CD14-positive monocyte (primary cell): ENCODE measurements around the gene ZNF649. TPM values are rescaled to one million over a fixed set of nuclear protein-coding genes. Genes with fewer than 3 reads are reported as not detected.

Experiments
- DNase-seq, 3 donors: peaks; one replicate each; pipeline ENCODE4 v3.0.0-alpha.2; 2011 to 2022
- H2AFZ ChIP-seq: 2 replicates; pipeline ENCODE4 v1.6.0; 2012; ENCODE audit warnings: mild to moderate bottlenecking, low read depth, low read length, inconsistent platforms; ENCODE audit not compliant: insufficient read depth, poor library complexity, severe bottlenecking
- H3K27ac ChIP-seq, 2 donors: 1 replicate in 1 of 2; 2 replicates in 1 of 2; pipeline ENCODE4 v1.5.1; 2012 to 2013; ENCODE audit warnings: low read length in 2 of 2, control low read depth in 1 of 2, inconsistent platforms in 1 of 2, low read depth in 1 of 2, mild to moderate bottlenecking in 1 of 2
- H3K27me3 ChIP-seq, 2 donors: one replicate each; pipeline versions ENCODE4 v1.6.0 to v1.6.1; 2011 to 2013; ENCODE audit warnings: low read length in 2 of 2; ENCODE audit not compliant: control insufficient read depth in 2 of 2, insufficient read depth in 2 of 2
- H3K36me3 ChIP-seq, 2 donors: replicated peaks in 1 of 2; 1 replicate in 1 of 2; 2 replicates in 1 of 2; pipeline versions ENCODE4 v1.5.1 to v1.6.1; 2012 to 2013; ENCODE audit warnings: low read length in 2 of 2, control low read depth in 1 of 2, inconsistent platforms in 1 of 2, mild to moderate bottlenecking in 1 of 2; ENCODE audit not compliant: insufficient read depth in 2 of 2, control insufficient read depth in 1 of 2
- H3K4me1 ChIP-seq, 2 donors: 1 replicate in 1 of 2; 2 replicates in 1 of 2; pipeline versions ENCODE4 v1.5.1 to v1.6.1; 2012 to 2013; ENCODE audit warnings: low read length in 2 of 2, control low read depth in 1 of 2, inconsistent platforms in 1 of 2, mild to moderate bottlenecking in 1 of 2, moderate library complexity in 1 of 2; ENCODE audit not compliant: insufficient read depth in 2 of 2, control insufficient read depth in 1 of 2
- H3K4me2 ChIP-seq: replicated peaks from 2 replicates; pipeline ENCODE3; 2012; ENCODE audit warnings: low read length, moderate library complexity, mild to moderate bottlenecking; ENCODE audit not compliant: poor library complexity, severe bottlenecking; ENCODE audit errors: extremely low read depth
- H3K4me3 ChIP-seq, 3 experiments: fragments of 200-600 bp in 1 of 3; sonication (generic) in 1 of 3; replicated peaks in 1 of 3; 1 replicate in 2 of 3; 2 replicates in 1 of 3; pipeline ENCODE4 v1.5.1; 2011 to 2013; ENCODE audit warnings: low read length in 3 of 3, mild to moderate bottlenecking in 3 of 3, control low read depth in 2 of 3, low read depth in 2 of 3, inconsistent platforms in 1 of 3, moderate library complexity in 1 of 3
- H3K79me2 ChIP-seq: 2 replicates; pipeline ENCODE4 v1.6.0; 2012; ENCODE audit warnings: mild to moderate bottlenecking, control low read depth, inconsistent platforms, low read length, moderate library complexity; ENCODE audit not compliant: insufficient read depth
- H3K9ac ChIP-seq: 2 replicates; pipeline ENCODE4 v1.6.0; 2017; ENCODE audit warnings: low read length, mild to moderate bottlenecking; ENCODE audit not compliant: insufficient read depth, poor library complexity, severe bottlenecking
- H3K9me3 ChIP-seq, 2 donors: replicated peaks in 1 of 2; 1 replicate in 1 of 2; 2 replicates in 1 of 2; pipeline versions ENCODE4 v1.5.1 to v1.6.1; 2012 to 2013; ENCODE audit warnings: low read length in 2 of 2, control low read depth in 1 of 2; ENCODE audit not compliant: control insufficient read depth in 1 of 2, insufficient read depth in 1 of 2
- H4K20me1 ChIP-seq: 2 replicates; pipeline ENCODE4 v1.6.0; 2012; ENCODE audit warnings: mild to moderate bottlenecking, low read length, control low read depth, moderate library complexity; ENCODE audit not compliant: insufficient read depth
- H3K27ac Mint-ChIP-seq, 7 donors: one replicate each; pipeline ENCODE4 v1.8.0; 2020; ENCODE audit warnings: mild to moderate bottlenecking in 7 of 7, mixed read lengths in 7 of 7, moderate library complexity in 6 of 7, inconsistent platforms in 2 of 7
- H3K27me3 Mint-ChIP-seq, 3 donors: one replicate each; pipeline ENCODE4 v1.8.0; 2021 to 2022; ENCODE audit warnings: low read depth in 3 of 3, mild to moderate bottlenecking in 3 of 3, mixed read lengths in 3 of 3, moderate library complexity in 3 of 3, inconsistent platforms in 1 of 3
- H3K36me3 Mint-ChIP-seq, 2 donors: one replicate each; pipeline ENCODE4 v1.8.0; 2020; ENCODE audit warnings: mixed read lengths in 2 of 2, inconsistent platforms in 1 of 2, mild to moderate bottlenecking in 1 of 2
- H3K4me1 Mint-ChIP-seq: one replicate; pipeline ENCODE4 v1.8.0; 2020; ENCODE audit warnings: mild to moderate bottlenecking, mixed read lengths
- H3K4me3 Mint-ChIP-seq, 2 donors: one replicate each; pipeline ENCODE4 v1.8.0; 2020; ENCODE audit warnings: mild to moderate bottlenecking in 2 of 2, mixed read lengths in 2 of 2, moderate library complexity in 1 of 2
- H3K9me3 Mint-ChIP-seq, 7 donors: one replicate each; pipeline ENCODE4 v1.8.0; 2020 to 2022; ENCODE audit warnings: mixed read lengths in 7 of 7, mild to moderate bottlenecking in 6 of 7, moderate library complexity in 6 of 7, inconsistent platforms in 2 of 7
- CTCF ChIP-seq: fragments of 200-600 bp; IDR thresholded peaks from one replicate; pipeline ENCODE4 v1.8.0; 2022; ENCODE audit warnings: antibody characterized with exemption, mild to moderate bottlenecking
- WGBS: methylation state at CpG from one replicate; pipeline ENCODE4 v1.1.5; 2013; ENCODE audit warnings: missing lambda C conversion rate; ENCODE audit not compliant: insufficient coverage; 5-methylcytosine and 5-hydroxymethylcytosine counted together
- intact Hi-C, 2 donors: fragments of 100-400 bp; cut with micrococcal nuclease; formaldehyde crosslinking; loops; one replicate each; pipeline versions ENCODE4 v1.15.0 to v1.15.1; 2023
- polyA plus RNA-seq, 3 donors: library from polyadenylated mRNA; depleted of rRNA in 1 of 3; unstranded in 2 of 3; stranded (reverse) in 1 of 3; fragments of 300-500 nt in 2 of 3; fragments of >200 nt in 1 of 3; fragmentation: Illumina TruSeq in 2 of 3; gene quantifications; 1 replicate in 2 of 3; 2 replicates in 1 of 3; pipeline ENCODE4 v1.2.3, GENCODE V29; 2012 to 2021

The ZNF649 gene
- polyA plus RNA-seq, 3 donors = 1.9 to 4.8 (median 3.9) TPM

- Mint-ChIP-seq H3K36me3 (peaks cover 90 to 98% of the 10 kb centered on the region in 2 donors), H3K4me1 (no peaks in the 10 kb centered on the region), H3K27me3 (peaks cover 0 to 3% (median 3%) of the 10 kb centered on the region in 3 donors), H3K27ac (no peak overlapping the region), H3K9me3 (peaks cover 66 to 95% (median 88%) of the 10 kb centered on the region in 7 donors), H3K4me3 (no peak overlapping the region)
- H2AFZ ChIP-seq = no peak overlapping the region
- H3K79me2 ChIP-seq = no peaks in the 10 kb centered on the region
- no peak overlapping the region for H3K4me3 ChIP-seq
- no peak overlapping the region for H3K27ac ChIP-seq
- H3K9ac ChIP-seq = no peak overlapping the region
- no CpG with 5 or more reads among the region's 2 CpGs for WGBS
- H4K20me1 ChIP-seq = no peaks in the 10 kb centered on the region
- H3K9me3 ChIP-seq = peaks cover 64 to 93% of the 10 kb centered on the region in 2 donors
- no peak for TF ChIP-seq CTCF
- no peaks in the 10 kb centered on the region for H3K4me1 ChIP-seq
- H3K27me3 ChIP-seq = no peaks in the 10 kb centered on the region
- no peak overlapping the region for H3K4me2 ChIP-seq
- H3K36me3 ChIP-seq = peaks cover 76 to 99% of the 10 kb centered on the region in 2 donors
- intact Hi-C loops = no loop called here
- DNase-seq = no peak
These were observed 34.1 kb upstream of the ZNF649 start for GRCh38 chr19:51938936-51939335.

GRCh38 chr19:51931921-51932320 lies 27.1 kb upstream of the ZNF649 start:
- Mint-ChIP-seq H3K36me3 (peaks cover 77 to 78% of the 10 kb centered on the region in 2 donors), H3K9me3 (peaks cover 44 to 83% (median 75%) of the 10 kb centered on the region in 7 donors), H3K4me3 (no peak overlapping the region), H3K4me1 (peaks cover 13% of the 10 kb centered on the region), H3K27me3 (peaks cover 0 to 2% (median 0%) of the 10 kb centered on the region in 3 donors), H3K27ac (no peak overlapping the region)
- H3K27me3 ChIP-seq = no peaks in the 10 kb centered on the region
- H3K4me1 ChIP-seq = peaks cover 7 to 13% of the 10 kb centered on the region in 2 donors
- no peak for TF ChIP-seq CTCF
- H3K4me3 ChIP-seq = peak overlapping the region in 1 of 3 experiments; percentile 12
- peaks cover 62 to 73% of the 10 kb centered on the region in 2 donors for H3K9me3 ChIP-seq
- 88% methylated on average over 6 of the region's 8 CpGs for WGBS
- H3K27ac ChIP-seq = no peak overlapping the region
- H3K9ac ChIP-seq = no peak overlapping the region
- no peaks in the 10 kb centered on the region for H4K20me1 ChIP-seq
- DNase-seq = no peak
- no peak overlapping the region for H2AFZ ChIP-seq
- peaks cover 5% of the 10 kb centered on the region for H3K79me2 ChIP-seq
- intact Hi-C loops = no loop called here
- peaks cover 57 to 76% of the 10 kb centered on the region in 2 donors for H3K36me3 ChIP-seq
- no peak overlapping the region for H3K4me2 ChIP-seq
